HG03097 (cell line): ENCODE results near the gene KRT76.
"Not testable (repeated sequence)": the region's sequence is repeated elsewhere in the genome, so short reads cannot be mapped to it uniquely, and the experiment has no call there.

Experiments used
- ATAC-seq: cut with Tn5 transposase; IDR thresholded peaks from one replicate; pipeline ENCODE4 v1.9.1; 2021; ENCODE audit not compliant: unreplicated experiment, low FRiP score

Gene KRT76

GRCh38 chr12:52798671-52799504, 21.7 kb upstream of the KRT76 start:
- no peak for ATAC-seq

GRCh38 chr12:52798003-52798670, 21.0 kb upstream of the KRT76 start:
- ATAC-seq = no peak

- ATAC-seq = no peak
Observed at GRCh38 chr12:52797529-52797894, 20.4 kb upstream of the KRT76 start.

GRCh38 chr12:52796839-52797528, 19.8 kb upstream of the KRT76 start:
- no peak for ATAC-seq

GRCh38 chr12:52796429-52796794, 19.3 kb upstream of the KRT76 start:
- ATAC-seq = no peak

- no peak for ATAC-seq
Observed at GRCh38 chr12:52795694-52796428, 18.7 kb upstream of the KRT76 start, which contains the start of gene KRT3. Gene KRT3, minus strand, starts transcription at chr12:52796117. Its CDS starts 75 bp downstream, at chr12:52796042.

- not testable (repeated sequence) for ATAC-seq
Observed at GRCh38 chr12:52795332-52795674, 18.2 kb upstream of the KRT76 start.

- ATAC-seq = no peak
Observed at GRCh38 chr12:52794479-52795331, 17.6 kb upstream of the KRT76 start.

- ATAC-seq = no peak
Observed at GRCh38 chr12:52792185-52793029, 15.3 kb upstream of the KRT76 start.

GRCh38 chr12:52791271-52792184, 14.4 kb upstream of the KRT76 start:
- ATAC-seq = no peak

GRCh38 chr12:52790427-52791270, 13.5 kb upstream of the KRT76 start:
- no peak for ATAC-seq

GRCh38 chr12:52789637-52790426, 12.7 kb upstream of the KRT76 start:
- no peak for ATAC-seq

GRCh38 chr12:52788876-52789636, 11.9 kb upstream of the KRT76 start:
- ATAC-seq = no peak

GRCh38 chr12:52788192-52788875, 11.2 kb upstream of the KRT76 start:
- ATAC-seq = no peak
